Measurements from ENCODE around the gene UBA3.

The UBA3 gene

GRCh38 chr3:69044608-69045007 is 35.6 kb downstream of the UBA3 start:
- Histone ChIP-seq H3K36me3 (ENCODE audit: low read depth) (peaks cover 100% of the 10 kb centered on the region), H3K9me3 (ENCODE audit: severe bottlenecking) (no peaks in the 10 kb centered on the region), H3K27ac (ENCODE audit: poor library complexity, severe bottlenecking) (no peak overlapping the region), H3K27me3 (ENCODE audit: insufficient read depth, poor library complexity, severe bottlenecking) (no peaks in the 10 kb centered on the region), H3K4me3 (ENCODE audit: severe bottlenecking) (no peak overlapping the region), H3K4me1 (ENCODE audit: insufficient read depth, poor library complexity, severe bottlenecking) (no peaks in the 10 kb centered on the region)
- ATAC-seq (ENCODE audit: low read depth) (no peak), DNase-seq (ENCODE audit: low spot score) (no peak)
- TF ChIP-seq, protein P1, sequence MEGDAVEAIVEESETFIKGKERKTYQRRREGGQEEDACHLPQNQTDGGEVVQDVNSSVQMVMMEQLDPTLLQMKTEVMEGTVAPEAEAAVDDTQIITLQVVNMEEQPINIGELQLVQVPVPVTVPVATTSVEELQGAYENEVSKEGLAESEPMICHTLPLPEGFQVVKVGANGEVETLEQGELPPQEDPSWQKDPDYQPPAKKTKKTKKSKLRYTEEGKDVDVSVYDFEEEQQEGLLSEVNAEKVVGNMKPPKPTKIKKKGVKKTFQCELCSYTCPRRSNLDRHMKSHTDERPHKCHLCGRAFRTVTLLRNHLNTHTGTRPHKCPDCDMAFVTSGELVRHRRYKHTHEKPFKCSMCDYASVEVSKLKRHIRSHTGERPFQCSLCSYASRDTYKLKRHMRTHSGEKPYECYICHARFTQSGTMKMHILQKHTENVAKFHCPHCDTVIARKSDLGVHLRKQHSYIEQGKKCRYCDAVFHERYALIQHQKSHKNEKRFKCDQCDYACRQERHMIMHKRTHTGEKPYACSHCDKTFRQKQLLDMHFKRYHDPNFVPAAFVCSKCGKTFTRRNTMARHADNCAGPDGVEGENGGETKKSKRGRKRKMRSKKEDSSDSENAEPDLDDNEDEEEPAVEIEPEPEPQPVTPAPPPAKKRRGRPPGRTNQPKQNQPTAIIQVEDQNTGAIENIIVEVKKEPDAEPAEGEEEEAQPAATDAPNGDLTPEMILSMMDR (IDR thresholded peaks at IDR 0.05; ENCODE audit: poor library complexity, severe bottlenecking): no peak

DNA sequence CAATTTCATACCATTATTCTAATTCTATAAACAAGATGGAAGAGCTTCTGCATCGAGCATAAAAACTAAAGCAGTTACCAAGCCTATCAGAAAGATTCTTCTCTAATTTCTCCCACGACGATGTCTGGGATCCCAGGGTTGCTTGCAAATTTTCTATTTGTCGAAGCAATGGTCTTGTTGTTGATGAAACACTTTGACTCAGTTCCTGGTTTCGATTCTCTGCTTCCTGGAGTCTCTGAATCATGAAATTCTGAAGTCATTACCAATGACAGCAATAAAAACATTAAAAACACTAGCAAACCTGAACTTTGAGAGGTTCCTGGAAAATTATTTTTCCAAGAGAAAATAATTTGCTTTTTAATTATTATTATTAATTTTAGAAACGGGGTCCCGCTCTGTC is 46.7 kb downstream of the UBA3 start:
- DNase-seq (ENCODE audit: low spot score): no peak

GRCh38 chr3:69032737-69033136 is 47.4 kb downstream of the UBA3 start:
- H3K27ac ChIP-seq (ENCODE audit: poor library complexity, severe bottlenecking): peak overlapping the region; percentile 89
- TF ChIP-seq, protein P1 (IDR thresholded peaks at IDR 0.05; ENCODE audit: poor library complexity, severe bottlenecking): no peak
- DNase-seq (ENCODE audit: low spot score) (no peak), ATAC-seq (ENCODE audit: low read depth) (no peak)
- H3K4me3 ChIP-seq (ENCODE audit: severe bottlenecking): no peak overlapping the region
- H3K36me3 ChIP-seq (ENCODE audit: low read depth): peaks cover 90% of the 10 kb centered on the region
- no peaks in the 10 kb centered on the region for H3K9me3 ChIP-seq (ENCODE audit: severe bottlenecking)
- no peaks in the 10 kb centered on the region for H3K27me3 ChIP-seq (ENCODE audit: insufficient read depth, poor library complexity, severe bottlenecking)
- H3K4me1 ChIP-seq (ENCODE audit: insufficient read depth, poor library complexity, severe bottlenecking): peaks cover 33% of the 10 kb centered on the region

More for the DNA sequence above, 46.7 kb downstream of the UBA3 start:
- Histone ChIP-seq H3K36me3 (ENCODE audit: low read depth) (peaks cover 89% of the 10 kb centered on the region), H3K27ac (ENCODE audit: poor library complexity, severe bottlenecking) (peak overlapping the region; percentile 89), H3K9me3 (ENCODE audit: severe bottlenecking) (no peaks in the 10 kb centered on the region), H3K4me3 (ENCODE audit: severe bottlenecking) (no peak overlapping the region), H3K4me1 (ENCODE audit: insufficient read depth, poor library complexity, severe bottlenecking) (peaks cover 33% of the 10 kb centered on the region), H3K27me3 (ENCODE audit: insufficient read depth, poor library complexity, severe bottlenecking) (no peaks in the 10 kb centered on the region)
- TF ChIP-seq, protein P1 (IDR thresholded peaks at IDR 0.05; ENCODE audit: poor library complexity, severe bottlenecking): no peak
- peak; percentile 76 for ATAC-seq (ENCODE audit: low read depth)

DNA sequence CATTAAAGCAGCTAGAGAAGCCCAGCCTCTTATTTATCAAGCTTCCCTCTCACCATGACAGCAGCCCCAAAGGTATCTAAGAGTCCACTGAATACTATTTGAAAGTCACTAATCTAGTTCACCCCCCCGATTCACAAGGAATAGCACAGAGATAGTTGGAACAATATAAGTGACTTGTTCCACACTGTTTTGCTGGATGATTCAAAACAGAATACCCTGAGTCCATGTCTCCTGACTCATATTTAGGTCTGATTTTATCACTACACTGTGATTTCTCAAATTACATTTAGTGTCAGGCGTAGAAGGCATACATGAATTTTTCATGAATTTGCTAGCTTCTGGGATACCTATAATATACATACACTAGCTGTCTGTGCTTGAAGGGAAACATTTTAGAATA is 48.0 kb downstream of the UBA3 start:
- Histone ChIP-seq H3K27ac (ENCODE audit: poor library complexity, severe bottlenecking) (peak overlapping the region; percentile 89), H3K27me3 (ENCODE audit: insufficient read depth, poor library complexity, severe bottlenecking) (no peaks in the 10 kb centered on the region), H3K36me3 (ENCODE audit: low read depth) (peaks cover 91% of the 10 kb centered on the region), H3K9me3 (ENCODE audit: severe bottlenecking) (no peaks in the 10 kb centered on the region), H3K4me3 (ENCODE audit: severe bottlenecking) (no peak overlapping the region), H3K4me1 (ENCODE audit: insufficient read depth, poor library complexity, severe bottlenecking) (peaks cover 33% of the 10 kb centered on the region)
- DNase-seq (ENCODE audit: low spot score) (no peak), ATAC-seq (ENCODE audit: low read depth) (peak; percentile 86)
- TF ChIP-seq, protein P1 (IDR thresholded peaks at IDR 0.05; ENCODE audit: poor library complexity, severe bottlenecking): no peak

DNA sequence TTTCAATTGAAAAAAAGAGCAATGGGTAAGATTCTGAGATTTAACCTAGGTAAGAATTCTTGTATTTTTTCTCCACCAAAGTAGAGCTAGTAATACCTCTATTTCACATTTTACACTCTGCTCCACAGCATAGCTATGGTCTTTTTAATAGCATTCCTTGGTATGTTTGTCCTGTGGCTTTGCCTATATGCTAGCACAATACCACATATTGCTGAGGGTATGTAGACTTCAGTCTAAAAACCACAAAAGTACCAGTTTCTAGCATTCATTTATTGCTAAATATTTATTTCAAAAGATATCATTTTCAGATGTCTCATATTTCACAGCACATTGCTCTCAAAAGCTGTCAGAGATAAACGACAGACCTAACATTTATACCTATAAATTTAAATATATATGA is 48.5 kb downstream of the UBA3 start:
- no peaks in the 10 kb centered on the region for H3K27me3 ChIP-seq (ENCODE audit: insufficient read depth, poor library complexity, severe bottlenecking)
- peak; percentile 71 for ATAC-seq (ENCODE audit: low read depth)
- TF ChIP-seq, protein P1 (IDR thresholded peaks at IDR 0.05; ENCODE audit: poor library complexity, severe bottlenecking): no peak
- peaks cover 33% of the 10 kb centered on the region for H3K4me1 ChIP-seq (ENCODE audit: insufficient read depth, poor library complexity, severe bottlenecking)
- DNase-seq (ENCODE audit: low spot score): no peak
- no peaks in the 10 kb centered on the region for H3K9me3 ChIP-seq (ENCODE audit: severe bottlenecking)
- H3K27ac ChIP-seq (ENCODE audit: poor library complexity, severe bottlenecking): peak overlapping the region; percentile 89
- no peak overlapping the region for H3K4me3 ChIP-seq (ENCODE audit: severe bottlenecking)
- peaks cover 91% of the 10 kb centered on the region for H3K36me3 ChIP-seq (ENCODE audit: low read depth)
